ENCODE results near the gene MAP2K2. TPM values are rescaled to one million over a fixed set of nuclear protein-coding genes. Genes with fewer than 3 reads are reported as not detected.

MAP2K2 gene
- total RNA-seq, 1 experiment from 2014 or later = 162 TPM

DNA sequence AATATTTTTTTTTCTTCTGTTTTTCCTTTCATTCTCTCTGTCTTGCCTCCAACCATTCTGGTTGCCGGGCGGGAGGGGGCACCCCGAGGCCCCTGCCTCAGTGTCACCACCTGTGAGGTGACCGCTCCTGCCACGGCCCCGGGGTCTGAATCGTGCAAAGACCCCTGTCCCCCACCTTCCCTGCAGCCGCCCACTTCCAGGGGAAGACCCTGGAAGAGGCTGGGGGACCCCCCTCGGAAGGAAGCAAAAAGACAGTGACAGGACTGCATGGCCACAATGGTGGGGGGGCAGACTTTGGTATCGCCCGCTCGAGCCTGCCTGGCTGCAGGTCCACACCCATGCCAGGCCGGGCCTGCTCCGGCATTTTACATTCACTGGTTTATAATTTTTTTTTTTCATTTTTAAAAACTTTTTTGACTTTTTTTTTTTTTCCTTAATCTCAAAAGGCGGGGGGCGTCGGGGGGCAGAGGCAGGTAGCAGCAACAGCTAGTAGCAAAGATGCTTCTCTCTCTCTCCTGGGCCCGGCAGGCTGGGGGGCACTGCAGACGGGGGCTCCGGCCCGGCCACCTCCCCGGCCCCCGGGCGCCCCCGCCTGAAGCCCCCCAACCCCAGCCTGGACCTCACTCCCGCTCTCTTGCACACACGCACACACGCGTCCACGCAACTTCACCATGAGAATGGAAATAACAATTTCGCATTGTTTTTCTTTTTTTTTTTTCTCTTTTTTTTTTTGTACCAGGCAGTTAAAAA is 79.8 kb downstream of the MAP2K2 start:
- no peak for DNase-seq (ENCODE audit: low read depth)

DNA sequence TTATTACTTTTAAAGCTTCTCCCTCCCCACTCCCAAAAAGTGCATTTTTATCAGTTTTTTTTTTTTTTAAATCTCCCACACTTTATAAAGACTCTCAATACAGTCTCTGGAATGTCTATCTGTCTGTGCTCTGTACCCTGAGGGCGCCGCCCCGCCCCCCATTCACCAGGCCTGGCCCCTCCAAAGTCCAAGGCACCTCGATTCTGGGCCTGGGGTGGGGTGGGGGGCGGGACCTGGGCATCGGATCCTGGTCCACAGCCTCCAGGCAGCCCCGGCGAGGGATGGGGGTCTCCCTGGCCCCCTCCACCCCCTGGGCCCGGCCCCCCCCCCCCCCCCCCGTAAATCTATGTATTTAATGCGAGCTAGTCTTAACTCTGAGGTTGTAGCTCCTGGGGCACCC is 80.5 kb downstream of the MAP2K2 start:
- no peak for DNase-seq (ENCODE audit: low read depth)

DNA sequence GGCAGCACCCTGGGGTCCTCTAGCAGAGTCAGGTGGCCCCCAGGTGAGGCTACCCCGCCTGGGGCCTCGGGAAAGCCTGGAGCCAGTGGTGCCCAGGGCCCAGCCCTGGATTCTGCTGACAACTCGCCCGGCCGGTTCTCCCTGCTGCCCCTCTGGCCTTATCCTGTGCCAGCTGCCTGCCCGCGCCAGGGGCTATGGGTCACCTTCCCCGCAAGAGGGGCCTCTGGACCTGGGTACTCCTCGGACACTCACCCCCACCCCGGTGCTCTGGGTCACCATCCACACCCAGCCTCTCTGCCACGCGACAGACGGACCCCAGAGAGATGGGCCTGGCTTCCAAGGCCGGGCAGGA is 81.2 kb downstream of the MAP2K2 start:
- no peak for DNase-seq (ENCODE audit: low read depth)

DNA sequence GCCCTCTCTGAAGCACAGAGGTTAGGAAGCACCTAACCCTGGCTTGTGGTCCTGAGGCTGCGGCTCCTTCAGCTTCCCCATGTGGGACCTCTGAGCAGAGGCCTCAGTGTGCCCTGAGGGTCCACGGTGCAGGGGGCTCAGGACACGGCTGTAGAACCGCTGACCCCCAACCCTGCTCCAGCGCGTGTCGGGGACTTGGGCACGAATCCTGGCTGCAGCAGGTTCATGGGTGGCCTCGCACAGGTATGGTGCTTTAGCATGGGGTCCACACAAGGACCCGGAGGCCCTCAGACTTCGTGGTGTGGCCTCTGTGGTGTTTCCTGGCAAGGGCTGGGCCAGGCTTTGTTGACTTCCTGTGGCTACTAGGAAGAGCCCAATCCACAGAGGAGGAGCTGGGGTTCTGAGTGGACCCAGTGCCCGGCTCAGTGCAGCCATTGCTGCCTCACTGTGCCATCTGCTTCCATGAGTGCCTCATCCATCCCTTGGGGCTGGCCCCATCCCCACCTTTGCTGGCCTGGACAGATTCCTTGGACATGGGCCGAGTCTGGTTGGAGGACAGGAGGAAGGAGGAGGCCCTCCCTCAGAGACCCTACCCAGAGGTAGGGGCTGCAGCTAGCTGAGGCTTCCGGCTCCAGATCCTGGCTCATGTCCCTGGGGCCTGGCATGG is 81.7 kb downstream of the MAP2K2 start:
- DNase-seq (ENCODE audit: low read depth) = no peak

Other genes with a start within 250 kb of the MAP2K2 start
- 0.12 TPM in 1 of 2 replicates, not detected in the other for gene ATCAY, start 243.4 kb downstream of the MAP2K2 start, total RNA-seq (2014; rRNA removed; shearing (Covaris generic))
- gene NMRK2, start 191.1 kb downstream of the MAP2K2 start, total RNA-seq (2014; rRNA removed; shearing (Covaris generic)) = not detected in 2 replicates
- gene DAPK3, start 153.0 kb downstream of the MAP2K2 start, total RNA-seq (2014; rRNA removed; shearing (Covaris generic)) = 76.7 and 148 TPM in 2 replicates
- gene EEF2, start 138.7 kb downstream of the MAP2K2 start, total RNA-seq (2014; rRNA removed; shearing (Covaris generic)) = 667 and 964 TPM in 2 replicates
- 16.2 and 19.5 TPM in 2 replicates for gene PIAS4, start 116.4 kb downstream of the MAP2K2 start, total RNA-seq (2014; rRNA removed; shearing (Covaris generic))
- 6.1 and 17.7 TPM in 2 replicates for gene ZBTB7A, start 57.2 kb downstream of the MAP2K2 start, total RNA-seq (2014; rRNA removed; shearing (Covaris generic))
- gene CREB3L3, start 29.5 kb upstream of the MAP2K2 start, total RNA-seq (2014; rRNA removed; shearing (Covaris generic)) = 0.39 TPM in 1 of 2 replicates, not detected in the other
- 9.4 and 21.9 TPM in 2 replicates for gene SIRT6, start 58.4 kb upstream of the MAP2K2 start, total RNA-seq (2014; rRNA removed; shearing (Covaris generic))
- 0.12 and 0.20 TPM in 2 replicates for gene ANKRD24, start 58.6 kb upstream of the MAP2K2 start, total RNA-seq (2014; rRNA removed; shearing (Covaris generic))
- 2.7 and 3.0 TPM in 2 replicates for gene EBI3, start 105.4 kb upstream of the MAP2K2 start, total RNA-seq (2014; rRNA removed; shearing (Covaris generic))
- 24.4 and 28.2 TPM in 2 replicates for gene YJU2, start 123.0 kb upstream of the MAP2K2 start, total RNA-seq (2014; rRNA removed; shearing (Covaris generic))
- gene SHD, start 155.1 kb upstream of the MAP2K2 start, total RNA-seq (2014; rRNA removed; shearing (Covaris generic)) = not detected in 2 replicates
- gene TMIGD2, start 178.3 kb upstream of the MAP2K2 start, total RNA-seq (2014; rRNA removed; shearing (Covaris generic)) = not detected in 2 replicates
- 11.7 and 14.7 TPM in 2 replicates for gene FSD1, start 180.5 kb upstream of the MAP2K2 start, total RNA-seq (2014; rRNA removed; shearing (Covaris generic))
- gene STAP2, start 214.7 kb upstream of the MAP2K2 start, total RNA-seq (2014; rRNA removed; shearing (Covaris generic)) = 7.9 and 13.7 TPM in 2 replicates
- gene MPND, start 219.4 kb upstream of the MAP2K2 start, total RNA-seq (2014; rRNA removed; shearing (Covaris generic)) = 6.3 and 9.9 TPM in 2 replicates